Dedifferentiated amniotic fluid mesenchymal stem cell (primary cell): ENCODE results near the gene STYXL1.

Source experiments
- DNase-seq: peaks from one replicate; pipeline ENCODE4 v3.0.0-alpha.2; 2016; ENCODE audit errors: extremely low spot score

The STYXL1 gene

DNA sequence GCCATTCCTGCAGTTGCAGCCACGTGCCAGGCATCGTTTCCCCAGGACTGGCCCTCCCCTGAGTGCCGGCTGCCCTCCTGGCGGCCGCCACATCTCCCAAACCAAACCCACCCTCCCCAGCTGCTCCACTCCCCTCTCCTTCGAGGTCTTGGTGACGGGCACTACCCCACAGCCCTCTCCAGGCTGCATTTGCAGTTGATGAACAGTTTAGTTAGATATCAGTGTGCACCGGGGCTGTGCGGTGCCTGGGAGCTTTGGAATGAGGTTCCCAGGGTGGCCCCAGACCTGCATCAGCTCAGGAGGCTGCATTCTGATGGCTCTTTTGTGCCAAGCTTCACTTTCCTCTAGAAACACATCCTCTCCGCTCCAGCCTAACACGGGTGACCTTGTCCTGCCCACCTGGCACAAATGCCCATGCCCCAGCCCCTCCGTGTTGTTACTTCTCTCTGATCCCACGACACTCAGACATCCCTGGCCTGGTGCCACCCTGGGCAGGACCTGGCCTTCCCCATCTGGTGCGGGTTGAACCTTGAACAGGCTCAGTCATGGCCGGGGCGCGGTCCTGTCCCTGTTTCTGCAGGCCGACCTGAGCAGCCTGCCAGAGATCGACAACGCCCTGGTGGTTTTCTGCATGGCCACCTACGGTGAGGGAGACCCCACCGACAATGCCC, 67.9 kb downstream of the STYXL1 start:
- DNase-seq = no peak

DNA sequence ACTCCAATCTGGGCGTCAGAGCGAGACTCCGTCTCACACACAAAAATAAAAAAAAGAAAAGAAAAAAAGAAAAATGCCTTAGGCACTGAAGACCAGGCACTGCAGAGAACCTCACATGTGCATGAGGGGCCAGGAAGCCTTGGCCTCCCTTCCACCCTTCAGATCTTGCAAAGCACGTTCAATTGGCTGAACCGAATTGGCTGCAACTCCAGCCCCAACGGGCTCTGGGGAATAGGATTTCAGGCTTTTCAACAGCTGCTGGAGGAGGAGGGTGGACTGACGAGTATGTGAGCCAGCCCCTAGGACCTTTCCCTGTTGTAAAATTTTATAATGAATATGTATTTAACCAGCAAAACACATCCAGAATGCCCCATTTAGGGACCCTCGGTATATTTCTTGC, 70.1 kb downstream of the STYXL1 start:
- no peak for DNase-seq

DNA sequence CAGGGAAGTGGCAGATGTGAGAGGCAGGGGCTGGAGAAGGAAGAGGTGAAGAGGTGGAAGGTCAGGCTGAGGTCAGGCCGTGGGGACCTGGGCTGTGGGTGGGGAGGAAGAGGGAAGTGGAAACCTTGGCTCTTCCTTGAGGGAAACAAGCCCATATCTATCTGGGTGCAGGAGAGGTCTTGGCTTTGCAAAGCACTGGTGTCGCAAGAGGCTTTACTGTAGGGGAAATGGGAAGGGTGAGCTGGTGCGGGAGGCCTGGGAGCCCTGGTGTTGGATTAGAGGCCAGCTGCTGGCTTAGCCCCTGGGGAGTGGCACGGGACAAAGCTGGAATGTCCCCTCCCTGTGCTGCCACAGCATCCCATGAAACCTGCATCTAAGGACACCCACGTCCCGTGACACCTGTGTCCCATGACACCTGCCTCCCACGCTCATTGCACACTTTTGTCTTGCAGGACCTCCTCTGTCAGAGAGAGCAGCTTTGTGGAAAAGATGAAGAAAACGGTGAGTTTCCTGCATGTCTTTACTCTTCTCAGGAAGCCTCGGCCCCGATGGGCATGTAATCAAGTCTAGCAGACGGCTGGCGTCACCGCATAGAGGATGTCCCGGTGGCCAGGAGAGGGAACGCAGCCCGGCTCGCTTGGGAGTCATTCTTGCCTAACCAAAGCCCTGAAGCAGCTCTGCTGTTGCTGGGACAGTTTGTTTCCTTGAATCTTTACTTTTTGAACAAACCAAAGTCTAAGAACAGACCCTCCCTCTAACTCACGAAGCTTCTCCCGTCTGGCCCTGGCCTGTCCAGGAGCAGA, 75.6 kb downstream of the STYXL1 start:
- DNase-seq = no peak

DNA sequence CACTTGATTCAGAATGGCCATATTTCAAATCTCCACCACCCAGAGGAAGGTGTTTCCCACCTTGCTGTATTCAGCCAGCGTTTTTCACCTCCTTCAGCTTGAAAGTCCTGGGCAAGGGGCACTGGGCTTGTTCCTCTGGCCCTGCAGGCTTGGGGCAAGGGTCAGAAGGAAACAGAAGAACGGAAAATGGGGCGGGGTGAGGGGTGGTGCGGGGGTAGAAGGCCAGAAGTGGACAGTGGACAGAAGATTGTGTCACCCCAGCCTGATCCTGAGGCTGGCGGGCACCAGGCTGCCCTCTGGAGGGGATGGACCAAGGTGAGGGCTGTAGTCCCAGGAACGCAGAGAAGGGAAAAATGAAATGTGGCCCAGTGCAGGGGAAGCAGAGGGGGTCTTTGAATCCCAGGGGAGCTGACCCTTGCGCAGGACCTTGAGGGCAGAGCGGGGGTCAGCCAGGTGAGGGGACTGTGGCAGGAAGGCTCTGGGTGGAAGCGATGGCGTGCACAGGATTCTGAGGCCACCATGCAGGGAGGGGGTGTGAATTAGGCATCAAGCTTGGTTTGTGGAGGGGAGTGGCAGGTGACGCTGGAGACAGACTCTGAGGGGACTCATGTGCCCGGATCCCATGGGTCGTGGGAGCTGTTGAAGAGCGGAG, 76.4 kb downstream of the STYXL1 start:
- no peak for DNase-seq

DNA sequence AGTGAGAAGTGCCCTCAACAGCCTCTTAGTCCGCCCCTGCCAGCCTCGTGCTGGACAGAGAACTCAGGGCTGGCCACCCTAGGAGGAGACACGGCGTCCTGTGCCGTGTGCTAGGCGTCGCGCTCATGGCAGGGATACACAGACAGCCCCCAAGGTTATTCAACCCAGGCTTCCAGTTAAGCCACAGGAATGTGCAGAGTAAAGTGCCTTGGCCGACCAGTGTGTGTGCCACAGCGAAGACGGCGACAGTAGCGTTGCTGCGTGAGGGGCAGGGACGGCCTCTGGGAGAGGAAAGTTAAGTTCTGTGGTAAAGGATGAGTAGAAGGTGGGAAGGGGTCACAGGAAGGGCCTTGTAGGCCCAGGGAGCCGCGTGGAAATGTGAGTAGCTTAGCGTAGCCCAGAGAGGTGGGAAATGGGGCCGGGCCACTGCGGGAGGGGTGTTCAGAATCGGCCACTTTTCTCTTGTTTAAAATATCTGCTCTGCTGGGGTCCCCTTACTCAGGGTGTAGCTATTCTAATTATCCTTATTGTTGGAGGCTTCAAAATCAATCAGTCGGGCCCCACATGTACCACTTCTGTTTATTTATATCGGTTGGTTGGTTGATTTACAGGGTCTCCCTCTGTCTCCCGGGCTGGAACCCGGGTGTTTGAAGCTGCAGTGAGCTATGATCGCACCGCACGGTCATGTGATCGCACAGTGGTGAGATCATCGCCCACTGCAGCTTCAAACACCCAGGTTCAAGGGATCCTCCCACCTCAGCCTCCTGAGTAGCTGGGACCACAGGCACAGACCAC, 77.9 kb downstream of the STYXL1 start:
- no peak for DNase-seq

DNA sequence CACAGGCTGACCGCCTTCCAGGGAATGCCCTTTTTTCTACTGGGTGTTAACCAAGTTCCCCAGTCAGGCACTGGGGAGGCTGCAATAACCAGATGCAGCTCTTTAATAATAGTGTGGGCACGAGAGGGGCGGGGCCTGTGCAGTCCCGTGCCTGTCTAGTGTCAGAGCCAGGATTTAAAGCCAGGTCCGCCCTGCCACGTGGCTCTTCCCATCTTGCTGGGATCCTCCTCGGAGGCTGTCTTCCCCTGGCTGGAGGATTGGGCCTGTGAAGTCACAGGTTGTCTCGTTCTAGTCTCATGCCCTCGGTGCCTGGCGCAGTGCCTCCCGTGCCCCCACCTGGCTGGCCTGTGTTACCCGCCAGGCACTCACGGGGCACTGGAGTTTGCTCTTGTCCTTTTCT, 78.6 kb downstream of the STYXL1 start:
- DNase-seq = no peak

DNA sequence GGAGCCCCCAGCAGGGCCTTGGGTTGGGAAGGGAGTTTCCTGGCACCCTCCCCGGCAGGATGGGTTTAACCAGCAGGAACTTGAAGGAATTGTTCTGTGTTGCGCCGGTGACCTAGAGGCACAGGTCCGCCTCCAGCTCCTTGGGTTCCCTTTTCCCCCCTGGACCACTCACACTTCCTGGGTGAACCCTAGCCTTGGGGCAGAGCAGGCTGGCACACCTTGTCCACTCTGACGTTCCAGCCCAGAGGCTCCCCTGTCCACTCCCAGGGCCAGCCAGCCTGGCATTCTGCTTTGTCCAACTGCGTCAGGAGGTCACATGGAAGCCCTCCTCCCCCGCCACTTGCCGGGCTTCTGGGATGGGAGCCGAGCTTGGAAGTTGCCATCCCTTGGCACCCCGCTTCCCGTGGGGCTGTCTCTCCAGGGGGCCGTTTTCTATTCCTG, 79.2 kb downstream of the STYXL1 start:
- DNase-seq = no peak

DNA sequence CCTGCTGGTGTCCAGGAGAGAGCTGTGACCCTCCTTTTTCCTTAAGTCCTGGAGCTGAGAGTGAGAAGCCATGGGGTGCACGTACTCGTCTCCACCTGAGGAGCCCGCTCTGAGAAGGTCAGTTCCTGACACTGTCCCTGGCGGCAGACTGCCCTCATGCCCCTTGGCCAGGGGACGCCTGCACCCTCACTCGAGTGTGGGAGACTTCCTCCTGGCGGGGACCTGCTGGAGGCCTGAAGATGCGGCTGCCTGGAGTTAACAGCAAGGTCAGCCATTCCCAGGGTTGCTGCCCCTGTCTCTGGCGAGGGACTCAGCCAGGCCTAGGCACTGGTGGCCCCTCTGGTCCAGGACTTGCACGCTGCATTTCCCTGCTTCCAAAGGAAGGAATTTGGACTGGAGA, 79.8 kb downstream of the STYXL1 start:
- DNase-seq = no peak

DNA sequence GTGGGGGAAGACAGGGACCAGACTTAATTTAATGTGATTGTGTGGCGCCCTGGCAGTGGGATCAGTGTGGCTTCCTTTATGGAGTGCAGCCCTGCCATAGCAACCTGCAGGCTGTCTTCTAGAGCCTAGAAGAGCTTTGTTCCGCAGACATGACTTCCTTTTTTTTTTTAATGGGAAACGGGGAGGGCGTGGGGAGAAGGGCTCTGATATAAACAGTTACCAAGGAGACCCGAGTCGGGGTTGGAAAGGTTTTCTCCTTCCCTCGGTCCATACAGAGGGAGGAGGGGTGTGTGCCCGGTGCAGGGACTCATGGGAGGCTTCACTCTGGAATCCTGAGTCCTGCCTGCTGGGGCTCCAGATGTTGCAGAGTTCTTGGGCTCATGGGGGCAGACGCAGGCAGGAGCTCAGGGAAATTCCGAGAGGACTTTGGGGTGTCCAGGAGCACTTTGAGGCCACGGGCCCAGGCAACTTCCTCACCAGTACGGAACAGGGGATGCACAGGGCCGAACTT, 80.3 kb downstream of the STYXL1 start:
- no peak for DNase-seq

DNA sequence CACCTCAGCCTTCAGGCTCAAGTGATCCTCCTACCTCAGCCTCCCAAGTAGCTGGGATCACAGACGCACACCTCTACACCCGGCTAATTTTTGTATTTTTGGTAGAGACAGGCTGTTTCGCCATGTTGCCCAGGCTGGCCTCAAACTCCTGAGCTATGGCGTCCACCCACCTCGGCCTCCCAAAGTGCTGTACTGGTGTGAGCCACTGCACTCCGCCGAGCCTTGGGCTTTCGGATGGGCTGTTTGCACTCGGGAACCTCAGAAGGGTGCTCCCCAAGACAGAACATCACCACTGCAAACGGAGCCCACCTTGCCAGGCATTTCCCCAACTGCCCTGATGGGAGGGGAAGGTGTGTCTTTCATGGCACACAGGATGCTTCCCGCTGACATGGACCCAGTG, 80.7 kb downstream of the STYXL1 start:
- DNase-seq = no peak

DNA sequence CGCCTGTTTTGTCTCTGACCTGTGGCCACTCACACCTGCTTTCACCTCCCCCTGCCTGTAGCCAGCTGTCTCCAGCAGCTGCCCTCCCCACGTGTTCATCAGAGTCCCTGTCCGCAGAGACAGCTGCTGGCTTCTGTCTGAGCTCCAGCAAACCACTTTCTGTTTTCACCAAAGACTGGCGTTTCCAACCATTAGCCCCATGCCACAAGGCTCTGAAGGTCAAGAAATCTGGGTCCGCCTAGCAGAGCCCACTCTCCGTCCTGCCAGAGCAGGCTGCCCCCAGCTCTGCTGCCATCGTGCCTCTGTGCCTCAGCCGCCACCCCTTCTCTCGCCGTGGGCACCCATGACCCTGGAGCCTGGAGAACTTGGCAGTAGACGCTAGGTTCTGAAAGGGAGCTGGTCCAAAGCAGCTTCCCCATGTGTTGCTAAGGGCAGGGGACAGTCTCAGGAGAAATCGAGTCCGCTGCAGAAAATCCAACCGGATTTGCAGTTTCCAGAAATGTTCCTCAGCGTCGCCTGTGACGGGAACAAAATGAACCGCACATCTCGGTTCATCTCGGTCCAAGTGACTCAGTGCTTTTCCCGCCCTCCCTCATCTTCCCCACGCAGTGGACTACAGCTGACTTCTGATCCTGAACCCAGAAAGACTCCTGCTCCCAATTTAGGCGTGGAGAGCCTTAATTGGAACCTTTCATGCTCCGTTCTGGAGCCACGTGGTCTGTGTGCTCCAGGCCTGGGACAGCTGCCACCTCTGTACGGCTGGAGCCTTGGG, 81.4 kb downstream of the STYXL1 start:
- no peak for DNase-seq

DNA sequence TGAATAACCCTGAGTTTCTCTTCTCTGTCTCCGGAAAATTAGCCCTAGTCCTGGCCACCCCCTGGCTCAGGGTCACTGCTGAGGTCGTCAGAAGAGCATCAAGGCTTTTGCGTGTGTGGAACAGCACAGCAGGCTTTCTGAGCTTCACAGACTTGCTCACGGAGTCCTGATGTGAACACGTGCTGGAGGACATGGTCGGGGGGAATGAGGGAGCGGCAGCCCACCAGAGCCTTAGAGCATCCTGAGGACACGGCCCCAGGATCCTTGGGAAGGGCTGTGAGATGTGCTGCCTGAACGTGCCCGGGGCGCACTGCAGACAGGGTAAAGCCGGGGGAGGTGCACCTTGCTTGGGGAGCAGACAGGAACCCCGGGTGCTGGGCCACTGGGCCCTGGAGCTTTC, 82.2 kb downstream of the STYXL1 start:
- no peak for DNase-seq

DNA sequence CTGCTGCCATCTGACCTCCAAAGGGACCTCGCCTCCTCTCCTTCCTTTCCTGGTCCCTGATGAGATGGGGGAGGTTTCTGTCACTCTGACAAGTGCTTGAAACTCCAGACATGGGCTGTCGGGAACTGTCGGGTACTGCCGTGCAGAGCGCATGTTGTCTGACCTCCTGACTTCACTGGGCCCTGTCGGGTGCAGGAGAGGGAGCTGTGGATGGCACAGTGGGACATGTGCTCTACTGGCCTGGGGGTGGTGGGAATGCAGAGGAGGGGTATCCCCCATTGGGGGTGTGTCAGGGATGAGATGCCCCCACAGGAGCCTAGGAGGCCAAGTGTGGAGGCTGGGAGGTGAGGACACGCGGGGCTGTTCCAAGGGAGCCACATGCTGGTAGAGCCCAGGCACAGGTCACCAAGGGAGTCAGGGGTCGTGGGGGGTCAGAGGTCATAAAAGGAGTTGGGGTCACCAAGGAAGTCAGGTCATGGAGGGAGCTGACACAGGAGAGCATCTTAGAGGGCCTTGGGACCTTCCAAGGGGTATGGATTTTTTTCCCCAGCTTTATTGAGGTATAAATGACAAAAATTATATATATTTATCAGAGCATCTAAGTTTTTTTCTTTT, 84.3 kb downstream of the STYXL1 start:
- no peak for DNase-seq

DNA sequence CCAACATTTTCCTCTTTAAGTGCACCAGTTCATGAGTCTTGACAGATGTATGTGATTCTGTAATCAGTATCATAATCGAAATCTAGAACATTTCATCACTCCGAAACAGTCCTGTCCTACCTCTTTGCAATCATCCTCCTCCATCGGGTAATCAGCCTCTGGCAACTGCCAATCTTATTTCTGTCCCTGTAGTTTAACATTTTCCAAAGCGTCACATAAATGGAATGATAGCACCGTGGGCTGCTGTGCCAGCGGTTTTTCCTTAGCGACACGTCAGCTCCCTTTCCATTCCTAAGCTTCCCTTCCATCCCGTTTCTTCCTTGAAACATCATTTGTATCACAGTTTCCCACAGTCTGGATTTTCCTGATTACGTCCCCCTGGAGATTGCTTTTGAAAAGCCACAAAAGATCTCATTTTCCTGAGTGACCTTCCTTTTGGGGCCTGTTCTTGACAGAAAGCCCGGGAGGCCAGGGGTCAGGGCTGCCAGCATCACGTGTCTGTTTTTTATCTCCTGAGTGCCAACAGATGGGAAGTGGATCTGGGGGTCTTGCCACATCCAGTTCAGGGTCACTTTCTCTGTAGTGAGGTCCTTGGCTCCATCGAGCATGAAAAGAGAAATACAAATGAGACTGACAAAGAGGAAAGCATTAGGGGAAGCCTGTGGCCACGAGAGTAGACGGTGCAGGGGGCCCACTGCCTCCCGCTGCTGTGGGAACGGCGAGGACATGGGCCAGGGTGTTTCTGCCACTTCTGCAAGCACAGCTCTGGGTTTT, 85.0 kb downstream of the STYXL1 start:
- peak; percentile 90 for DNase-seq

DNA sequence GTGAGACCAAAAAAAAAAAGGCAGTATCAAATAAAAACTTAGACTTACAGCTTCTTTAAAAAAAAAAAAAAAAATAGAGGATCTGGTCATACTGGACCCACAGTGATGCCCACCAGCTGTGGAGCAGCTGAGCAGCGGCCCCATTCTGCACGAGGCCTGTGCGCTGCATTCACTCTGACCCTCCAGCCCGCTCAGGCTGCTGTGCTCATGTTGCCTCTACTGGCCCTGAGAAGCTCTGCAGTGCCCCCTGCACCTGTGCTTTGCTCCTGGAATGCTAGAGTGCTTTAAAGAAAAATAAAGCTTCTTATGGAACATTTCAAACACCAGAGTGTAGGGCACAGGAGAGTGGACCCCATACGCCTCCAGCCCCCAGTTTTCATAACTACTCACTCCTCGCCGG, 86.6 kb downstream of the STYXL1 start:
- no peak for DNase-seq

DNA sequence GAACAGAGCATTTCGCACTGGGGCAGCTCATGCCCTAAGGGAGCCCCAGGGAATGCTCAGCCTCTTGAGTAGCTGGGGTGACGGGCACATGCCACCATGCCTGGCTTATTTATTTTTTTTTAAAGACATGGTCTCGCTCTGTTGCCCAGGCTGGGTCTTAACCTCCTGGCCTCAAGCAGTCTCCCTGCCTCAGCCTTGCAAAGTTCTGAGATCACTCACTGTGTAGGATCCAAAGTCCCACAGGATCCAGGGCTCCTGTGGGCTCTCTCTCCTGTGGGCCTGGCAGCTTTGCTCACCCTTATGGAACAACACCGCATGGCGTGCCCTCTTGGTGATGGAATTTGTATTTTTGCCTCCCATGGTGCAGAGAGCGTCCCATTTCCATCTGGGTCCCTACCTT, 87.4 kb downstream of the STYXL1 start:
- no peak for DNase-seq

DNA sequence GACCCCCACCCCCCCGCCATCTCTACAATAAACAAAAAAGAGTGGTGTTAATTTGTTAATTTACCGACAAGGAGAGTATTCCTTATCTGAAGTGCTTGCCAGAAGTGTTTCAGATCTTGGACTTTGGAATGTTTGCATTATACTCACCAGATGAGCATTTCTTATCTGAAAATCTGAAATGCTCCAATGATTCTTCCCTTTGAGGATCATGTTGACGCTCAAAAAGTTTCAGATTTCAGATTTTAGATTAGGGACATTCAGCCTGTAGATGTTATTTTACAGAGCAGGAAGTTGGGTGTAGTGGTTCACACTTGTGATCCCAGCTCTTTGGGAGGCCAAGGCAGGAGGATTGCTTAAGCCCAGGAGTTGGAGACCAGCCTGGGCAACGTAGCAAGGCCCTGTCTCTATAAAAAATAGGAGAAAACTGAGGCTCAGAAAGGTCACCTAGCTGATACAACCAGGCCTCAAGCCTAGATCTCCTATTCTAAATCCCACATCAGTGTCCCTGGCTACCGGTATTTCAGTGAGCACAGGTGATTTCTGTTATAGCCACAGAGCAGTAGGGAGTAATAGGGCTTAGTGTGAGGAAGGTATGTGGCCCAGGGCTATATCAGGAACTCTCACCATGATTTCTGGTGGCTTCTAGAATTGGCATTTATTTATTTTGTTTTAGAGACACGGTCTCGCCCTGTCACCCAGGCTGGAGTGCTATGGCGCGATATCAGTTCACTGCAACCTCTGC, 88.8 kb downstream of the STYXL1 start:
- DNase-seq = no peak

DNA sequence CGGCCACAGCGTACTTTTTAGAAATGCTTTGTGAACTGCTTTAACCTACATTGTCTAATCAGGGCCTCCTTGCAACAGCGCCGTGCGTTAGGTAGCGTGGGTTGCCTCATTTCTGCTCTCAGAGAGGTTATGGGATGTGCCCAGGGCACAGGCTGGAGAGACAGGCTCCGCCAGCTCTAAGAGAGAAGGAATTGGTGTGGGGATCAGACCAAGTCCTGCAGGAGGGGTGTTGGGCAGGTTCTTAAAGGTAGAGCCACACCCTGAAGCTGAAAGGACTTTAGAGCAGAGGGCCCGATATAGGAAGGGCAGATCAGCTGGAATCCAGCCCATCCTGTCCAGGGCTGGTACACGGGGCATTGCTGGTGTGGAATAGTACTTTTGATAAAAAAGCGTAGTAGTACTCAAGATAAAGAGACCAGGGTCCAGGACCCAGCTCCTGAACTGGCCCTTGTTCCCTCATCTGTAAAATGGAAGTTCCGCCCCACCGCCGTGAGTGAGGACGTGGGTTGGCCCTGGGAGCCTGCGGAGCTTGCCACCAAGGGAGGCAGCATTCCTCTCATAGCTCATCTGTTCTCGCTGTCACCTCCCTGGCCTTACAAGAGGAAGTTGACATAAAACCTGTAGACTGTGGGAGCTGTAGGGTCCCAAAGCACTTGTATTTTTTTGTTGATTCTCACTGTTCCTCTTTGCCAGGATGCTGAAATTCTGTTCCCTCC, 90.6 kb downstream of the STYXL1 start:
- no peak for DNase-seq
